Endothelial cell of umbilical vein (primary cell): ENCODE results near the gene VTI1A. TPM values are rescaled to one million over a fixed set of nuclear protein-coding genes. Genes with fewer than 3 reads are reported as not detected.

Source experiments
- BruUV-seq: library from RNA; stranded (reverse); fragments of 400-500 nt; replicated peaks from 2 replicates; lab custom pipeline; 2021; lab: Mats Ljungman, UMichigan
- CTCF ChIA-PET: fragments of 300-600, 350-600 bp; sonication (Branson Sonifier 250); formaldehyde crosslinking; loops from one replicate; lab custom pipeline; 2021; ENCODE audit warnings: antibody characterized with exemption, inconsistent platforms; lab: Charles Lee
- POLR2A ChIA-PET: fragments of 300-600, 350-600 bp; sonication (Branson Sonifier 250); formaldehyde crosslinking; loops from one replicate; lab custom pipeline; 2021; ENCODE audit warnings: antibody characterized with exemption, inconsistent platforms; lab: Charles Lee
- DNase-seq: peaks from one replicate; pipeline ENCODE4 v3.0.0-alpha.2; 2011; ENCODE audit warnings: low read depth, low spot score
- FAIRE-seq: peaks from 2 replicates; lab custom pipeline; 2011; peaks lifted over from hg19 to GRCh38; lab: Jason Lieb, UNC
- H2AFZ ChIP-seq: 2 replicates; pipeline ENCODE4 v1.6.0; 2012; ENCODE audit warnings: low read depth, low read length, control low read depth, inconsistent platforms
- H3K27ac ChIP-seq: 2 replicates; pipeline ENCODE4 v1.5.1; 2011; ENCODE audit warnings: low read depth, mild to moderate bottlenecking, control low read depth, low read length, moderate library complexity; ENCODE audit not compliant: insufficient read depth
- H3K27me3 ChIP-seq, 2 experiments: 2 replicates each; pipeline versions ENCODE4 v1.6.0 to v1.6.1; 2011; ENCODE audit warnings: low read length in 2 of 2, mixed read lengths in 1 of 2; ENCODE audit not compliant: control insufficient read depth in 2 of 2, insufficient read depth in 2 of 2
- H3K36me3 ChIP-seq, 2 experiments: 2 replicates in 1 of 2; 3 replicates in 1 of 2; pipeline ENCODE4 v1.5.1; 2011; ENCODE audit warnings: low read length in 2 of 2, mild to moderate bottlenecking in 1 of 2, moderate library complexity in 1 of 2; ENCODE audit not compliant: control insufficient read depth in 2 of 2, insufficient read depth in 2 of 2; ENCODE audit errors: extremely low read depth in 1 of 2
- H3K4me1 ChIP-seq: 3 replicates; pipeline ENCODE4 v1.5.1; 2011; ENCODE audit warnings: mild to moderate bottlenecking, low read length; ENCODE audit not compliant: control insufficient read depth, insufficient read depth; ENCODE audit errors: extremely low read depth
- H3K4me2 ChIP-seq: 2 replicates; pipeline ENCODE4 v1.6.1; 2011; ENCODE audit warnings: low read length, control low read depth, mixed read lengths; ENCODE audit not compliant: insufficient read depth
- H3K4me3 ChIP-seq, 3 experiments: fragments of 200-600 bp in 1 of 3; sonication (generic), shearing (Covaris generic) in 1 of 3; replicated peaks in 1 of 3; 2 replicates each; pipeline ENCODE4 v1.5.1; 2011 to 2016; ENCODE audit warnings: control low read depth in 3 of 3, low read length in 3 of 3, mild to moderate bottlenecking in 2 of 3, inconsistent platforms in 1 of 3, low read depth in 1 of 3, moderate library complexity in 1 of 3; ENCODE audit not compliant: insufficient read depth in 1 of 3
- H3K79me2 ChIP-seq: 2 replicates; pipeline ENCODE4 v1.6.0; 2012; ENCODE audit warnings: low read length, inconsistent platforms; ENCODE audit not compliant: control insufficient read depth, insufficient read depth
- H3K9ac ChIP-seq: replicated peaks from 2 replicates; pipeline ENCODE3; 2011; ENCODE audit warnings: low read length, control low read depth; ENCODE audit not compliant: insufficient read depth; ENCODE audit errors: extremely low read depth
- H3K9me1 ChIP-seq: replicated peaks from 3 replicates; pipeline ENCODE4 v1.6.0; 2011; ENCODE audit warnings: mild to moderate bottlenecking, low read length; ENCODE audit not compliant: control insufficient read depth, insufficient read depth; ENCODE audit errors: extremely low read depth
- H3K9me3 ChIP-seq: replicated peaks from 2 replicates; pipeline ENCODE4 v1.5.1; 2012; ENCODE audit warnings: low read length, inconsistent platforms; ENCODE audit not compliant: control insufficient read depth, insufficient read depth
- H4K20me1 ChIP-seq: replicated peaks from 2 replicates; pipeline ENCODE3; 2011; ENCODE audit warnings: mild to moderate bottlenecking, low read length; ENCODE audit not compliant: control insufficient read depth, insufficient read depth; ENCODE audit errors: extremely low read depth
- EZH2 ChIP-seq: IDR thresholded peaks from 2 replicates; pipeline ENCODE4 v1.6.1; 2012; ENCODE audit warnings: borderline replicate concordance, low read depth, mild to moderate bottlenecking, moderate library complexity, low read length, inconsistent platforms; ENCODE audit not compliant: severe bottlenecking
- FOS ChIP-seq: IDR thresholded peaks from 2 replicates; pipeline ENCODE4 v1.6.1; 2011; ENCODE audit warnings: mild to moderate bottlenecking, low read length, moderate library complexity, borderline replicate concordance; ENCODE audit not compliant: insufficient read depth
- GATA2 ChIP-seq: IDR thresholded peaks from 2 replicates; pipeline ENCODE4 v1.7.0; 2011; ENCODE audit warnings: low read depth, mild to moderate bottlenecking, moderate library complexity, mixed read lengths, low read length; ENCODE audit not compliant: insufficient read length, insufficient read depth
- JUN ChIP-seq: IDR thresholded peaks from 2 replicates; pipeline ENCODE4 v1.6.1; 2011; ENCODE audit warnings: borderline replicate concordance, low read depth; ENCODE audit not compliant: insufficient read length, insufficient read depth
- MYC ChIP-seq: IDR thresholded peaks from one replicate; pipeline ENCODE4 v1.6.1; 2011; ENCODE audit warnings: mild to moderate bottlenecking, low read depth, low read length
- POLR2A ChIP-seq: IDR thresholded peaks from 2 replicates; pipeline ENCODE4 v1.6.1; 2012; ENCODE audit warnings: low read depth, mild to moderate bottlenecking, control low read depth, low read length
- POLR2AphosphoS5 ChIP-seq: IDR thresholded peaks from 2 replicates; pipeline ENCODE4 v1.6.1; 2012; ENCODE audit warnings: low read depth, mild to moderate bottlenecking, control low read depth, low read length, moderate library complexity; ENCODE audit not compliant: insufficient read depth
- dilution Hi-C: fragments of 300-500 bp; cut with MboI; formaldehyde crosslinking; loops from one replicate; pipeline ENCODE4 v1.15.0; 2019; ENCODE audit warnings: low sequenced_read_pairs; ENCODE audit not compliant: extremely low pct_ligation_motif_present
- intact Hi-C: fragments of 100-400 bp; cut with micrococcal nuclease; formaldehyde crosslinking; loops from one replicate; pipeline ENCODE4 v1.10.0; 2022
- polyA plus RNA-seq, 4 experiments: library from polyadenylated mRNA; depleted of rRNA in 3 of 4; stranded (reverse) in 3 of 4; unstranded in 1 of 4; fragments of >200 nt; gene quantifications; 2 replicates each; pipeline versions ENCODE4 v1.2.1 to v1.2.3, GENCODE V29; 2011 to 2012; ENCODE audit warnings: missing spikeins in 1 of 4
- total RNA-seq: library from RNA; stranded (reverse); gene quantifications from 2 replicates; pipeline ENCODE4 v1.2.3, GENCODE V29; 2021
- TF ChIP-seq, protein P1 (sequence below): IDR thresholded peaks from 2 replicates; pipeline ENCODE4 v1.6.1; 2011; ENCODE audit not compliant: insufficient read depth, insufficient read length
- TF ChIP-seq, protein P2 (sequence below), 2 donors: IDR thresholded peaks; 1 replicate in 1 of 2; 2 replicates in 1 of 2; pipeline ENCODE4 v1.5.1; 2011; ENCODE audit warnings: low read length in 2 of 2, mild to moderate bottlenecking in 2 of 2, moderate library complexity in 2 of 2, control low read depth in 1 of 2, inconsistent platforms in 1 of 2, low read depth in 1 of 2; ENCODE audit not compliant: insufficient read depth in 1 of 2; ENCODE audit errors: extremely low read depth in 1 of 2

VTI1A gene
- total and polyA plus RNA-seq, 2 donors (not counting 3 experiments of a cell fraction or from before 2014, with no cell fraction given), result 10.8 to 35.6 TPM

GRCh38 chr10:112507046-112507445, 60.0 kb downstream of the VTI1A start:
- dilution Hi-C loops (no loop called here), intact Hi-C loops (no loop called here)
- ChIA-PET CTCF (interaction anchor here (0.9 kb wide), 1 partner anchor 878 kb away, joined by 3 read pairs; no protein-coding TSS in a partner anchor), POLR2A (no interaction called here)
- BruUV-seq, result no TSS peak
- DNase-seq, result no peak
- TF ChIP-seq, protein P1, sequence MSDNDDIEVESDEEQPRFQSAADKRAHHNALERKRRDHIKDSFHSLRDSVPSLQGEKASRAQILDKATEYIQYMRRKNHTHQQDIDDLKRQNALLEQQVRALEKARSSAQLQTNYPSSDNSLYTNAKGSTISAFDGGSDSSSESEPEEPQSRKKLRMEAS, result no peak
- TF ChIP-seq POLR2AphosphoS5 (no peak), EZH2 (no peak), POLR2A (no peak), JUN (no peak), FOS (no peak), GATA2 (no peak), MYC (no peak)
- TF ChIP-seq, protein P2, sequence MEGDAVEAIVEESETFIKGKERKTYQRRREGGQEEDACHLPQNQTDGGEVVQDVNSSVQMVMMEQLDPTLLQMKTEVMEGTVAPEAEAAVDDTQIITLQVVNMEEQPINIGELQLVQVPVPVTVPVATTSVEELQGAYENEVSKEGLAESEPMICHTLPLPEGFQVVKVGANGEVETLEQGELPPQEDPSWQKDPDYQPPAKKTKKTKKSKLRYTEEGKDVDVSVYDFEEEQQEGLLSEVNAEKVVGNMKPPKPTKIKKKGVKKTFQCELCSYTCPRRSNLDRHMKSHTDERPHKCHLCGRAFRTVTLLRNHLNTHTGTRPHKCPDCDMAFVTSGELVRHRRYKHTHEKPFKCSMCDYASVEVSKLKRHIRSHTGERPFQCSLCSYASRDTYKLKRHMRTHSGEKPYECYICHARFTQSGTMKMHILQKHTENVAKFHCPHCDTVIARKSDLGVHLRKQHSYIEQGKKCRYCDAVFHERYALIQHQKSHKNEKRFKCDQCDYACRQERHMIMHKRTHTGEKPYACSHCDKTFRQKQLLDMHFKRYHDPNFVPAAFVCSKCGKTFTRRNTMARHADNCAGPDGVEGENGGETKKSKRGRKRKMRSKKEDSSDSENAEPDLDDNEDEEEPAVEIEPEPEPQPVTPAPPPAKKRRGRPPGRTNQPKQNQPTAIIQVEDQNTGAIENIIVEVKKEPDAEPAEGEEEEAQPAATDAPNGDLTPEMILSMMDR (IDR thresholded peaks at IDR 0.05; ENCODE audit: extremely low read depth in 1 of 2, insufficient read depth in 1 of 2, low read depth in 1 of 2, low read length in 2 of 2), result no peak
- H2AFZ ChIP-seq, result no peak overlapping the region
- H3K9ac ChIP-seq, result no peak overlapping the region
- FAIRE-seq, result no peak
- H3K27me3 ChIP-seq, result no peaks in the 10 kb centered on the region
- H3K27ac ChIP-seq, result no peak overlapping the region
- H3K4me2 ChIP-seq, result no peak overlapping the region
- no peaks in the 10 kb centered on the region for H3K4me1 ChIP-seq
- peaks cover 2% of the 10 kb centered on the region for H4K20me1 ChIP-seq
- no peaks in the 10 kb centered on the region for H3K9me1 ChIP-seq
- no peak overlapping the region for H3K4me3 ChIP-seq
- no peaks in the 10 kb centered on the region for H3K36me3 ChIP-seq
- no peaks in the 10 kb centered on the region for H3K9me3 ChIP-seq
- no peaks in the 10 kb centered on the region for H3K79me2 ChIP-seq
